Neural cell (in vitro differentiated cells): ENCODE data around the gene MAP1LC3B. TPM values are rescaled to one million over a fixed set of nuclear protein-coding genes. Genes with fewer than 3 reads are reported as not detected.

ENCODE experiments used
- H2AFZ ChIP-seq: fragments of 200-600, 300-800 bp; sonication (generic), shearing (Covaris generic); 2 replicates; pipeline ENCODE4 v1.6.0; 2014; ENCODE audit warnings: low read depth, mild to moderate bottlenecking, antibody characterized with exemption, low read length, moderate library complexity
- H3F3A ChIP-seq: fragments of 200-600 bp; shearing (Covaris generic); 2 replicates; pipeline ENCODE4 v1.6.1; 2016; ENCODE audit warnings: mild to moderate bottlenecking, moderate library complexity, mixed read lengths, antibody characterized with exemption, low read length; ENCODE audit not compliant: insufficient read depth, poor library complexity, severe bottlenecking
- H3K27ac ChIP-seq: fragments of 200-600, 300-800 bp; sonication (generic), shearing (Covaris generic); 2 replicates; pipeline ENCODE4 v1.5.1; 2014; ENCODE audit warnings: mild to moderate bottlenecking, low read length, moderate library complexity
- H3K27me3 ChIP-seq: fragments of 300-800, 200-600 bp; sonication (generic), shearing (Covaris generic); 2 replicates; pipeline ENCODE4 v1.6.0; 2014; ENCODE audit warnings: mild to moderate bottlenecking, low read depth, low read length, moderate library complexity; ENCODE audit not compliant: insufficient read depth
- H3K36me3 ChIP-seq: fragments of 300-800, 200-600 bp; sonication (generic), shearing (Covaris generic); 2 replicates; pipeline ENCODE4 v1.5.1; 2014; ENCODE audit warnings: mild to moderate bottlenecking, antibody characterized with exemption, low read length, moderate library complexity; ENCODE audit not compliant: insufficient read depth
- H3K4me2 ChIP-seq: fragments of 300-800, 200-600 bp; sonication (generic), shearing (Covaris generic); 2 replicates; pipeline ENCODE4 v1.6.0; 2014; ENCODE audit warnings: mild to moderate bottlenecking, low read length
- H3K4me3 ChIP-seq: fragments of 300-800, 200-600 bp; sonication (generic), shearing (Covaris generic); 2 replicates; pipeline ENCODE4 v1.5.1; 2014; ENCODE audit warnings: mild to moderate bottlenecking, low read length, moderate library complexity
- H3K79me2 ChIP-seq: fragments of 200-600 bp; shearing (Covaris generic); replicated peaks from 2 replicates; pipeline ENCODE4 v1.6.0; 2014; ENCODE audit warnings: mild to moderate bottlenecking, low read length, moderate library complexity; ENCODE audit not compliant: insufficient read depth
- H3K9ac ChIP-seq: fragments of 300-800, 200-600 bp; sonication (generic), shearing (Covaris generic); 2 replicates; pipeline ENCODE4 v1.6.1; 2016; ENCODE audit warnings: mild to moderate bottlenecking, low read length, mixed read lengths
- H3K9me2 ChIP-seq: fragments of 200-600 bp; shearing (Covaris generic); 2 replicates; pipeline ENCODE4 v1.6.1; 2016; ENCODE audit warnings: mild to moderate bottlenecking, low read length, mixed read lengths; ENCODE audit not compliant: insufficient read depth
- H3K9me3 ChIP-seq: fragments of 200-600, 300-800 bp; sonication (generic), shearing (Covaris generic); 2 replicates; pipeline ENCODE4 v1.6.1; 2016; ENCODE audit warnings: mild to moderate bottlenecking, mixed run types, low read length, moderate library complexity, mixed read lengths
- H4K20me1 ChIP-seq: fragments of 200-600 bp; shearing (Covaris generic); 2 replicates; pipeline ENCODE4 v1.6.1; 2016; ENCODE audit warnings: mild to moderate bottlenecking, mixed run types; ENCODE audit not compliant: insufficient read depth
- EP300 ChIP-seq: fragments of 450-650 bp; conservative IDR thresholded peaks from 2 replicates; pipeline ENCODE4 v1.6.1; 2014; ENCODE audit warnings: antibody characterized with exemption, mild to moderate bottlenecking, moderate library complexity; ENCODE audit not compliant: poor library complexity, severe bottlenecking
- EZH2 ChIP-seq: fragments of 200-600, 300-800 bp; shearing (Covaris generic), sonication (generic); IDR thresholded peaks from 2 replicates; pipeline ENCODE4 v1.6.1; 2014; ENCODE audit warnings: antibody characterized with exemption, low read length, borderline replicate concordance, mild to moderate bottlenecking; ENCODE audit not compliant: insufficient read depth, poor library complexity, severe bottlenecking
- MXI1 ChIP-seq: fragments of 450-650 bp; conservative IDR thresholded peaks from 2 replicates; pipeline ENCODE4 v1.6.1; 2014; ENCODE audit warnings: antibody characterized with exemption, mild to moderate bottlenecking; ENCODE audit not compliant: poor library complexity, severe bottlenecking
- POLR2AphosphoS5 ChIP-seq: IDR thresholded peaks from 2 replicates; pipeline ENCODE4 v1.6.1; 2012
- RAD21 ChIP-seq: fragments of 450-650 bp; conservative IDR thresholded peaks from 2 replicates; pipeline ENCODE4 v1.6.1; 2014; ENCODE audit warnings: antibody characterized with exemption, mild to moderate bottlenecking, moderate library complexity
- SMC3 ChIP-seq: fragments of 450-650 bp; conservative IDR thresholded peaks from 2 replicates; pipeline ENCODE4 v1.6.1; 2014; ENCODE audit warnings: antibody characterized with exemption, mild to moderate bottlenecking, moderate library complexity; ENCODE audit not compliant: poor library complexity
- TAF1 ChIP-seq: IDR thresholded peaks from 2 replicates; pipeline ENCODE4 v1.6.1; 2012; ENCODE audit warnings: low read depth
- polyA plus RNA-seq: library from polyadenylated mRNA; depleted of rRNA; stranded (reverse); fragments of >200 nt; gene quantifications from 2 replicates; pipeline ENCODE4 v1.2.3, GENCODE V29; 2014
- TF ChIP-seq, protein P1 (sequence below): fragments of 450-650 bp; IDR thresholded peaks from 2 replicates; pipeline ENCODE4 v1.5.1; 2014; ENCODE audit warnings: antibody characterized with exemption, mild to moderate bottlenecking, moderate library complexity; ENCODE audit not compliant: poor library complexity, severe bottlenecking
- TF ChIP-seq, protein P2 (sequence below): IDR thresholded peaks from 2 replicates; pipeline ENCODE4 v1.6.1; 2012; ENCODE audit warnings: borderline replicate concordance

MAP1LC3B gene
- polyA plus RNA-seq, 1 donor from 2014 or later: 73.1 TPM

DNA sequence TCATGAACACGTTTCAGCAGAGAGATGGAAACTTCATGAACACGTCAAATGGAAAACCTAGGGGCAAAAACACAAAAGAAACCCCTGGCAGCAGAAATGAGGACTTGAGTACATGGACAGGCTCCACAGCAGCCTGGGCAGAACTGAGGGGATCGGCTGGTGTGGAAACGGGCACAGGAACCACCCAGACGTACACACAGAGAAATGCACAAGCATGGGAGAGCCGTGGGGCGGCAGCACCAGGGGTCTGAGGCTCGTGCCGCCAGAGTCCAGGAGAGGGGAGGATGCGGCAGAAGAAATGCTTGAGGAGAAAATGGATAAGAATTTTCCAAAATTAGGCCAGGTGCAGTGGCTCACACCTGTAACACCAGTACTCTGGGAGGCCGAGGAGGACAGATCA, 30.0 kb downstream of the MAP1LC3B start:
- Histone ChIP-seq H3K9me3 (no peaks in the 10 kb centered on the region), H3K27me3 (no peaks in the 10 kb centered on the region)
- no peak for TF ChIP-seq EP300
- TF ChIP-seq SMC3: no peak
- no peak for TF ChIP-seq MXI1
- TF ChIP-seq, protein P1, sequence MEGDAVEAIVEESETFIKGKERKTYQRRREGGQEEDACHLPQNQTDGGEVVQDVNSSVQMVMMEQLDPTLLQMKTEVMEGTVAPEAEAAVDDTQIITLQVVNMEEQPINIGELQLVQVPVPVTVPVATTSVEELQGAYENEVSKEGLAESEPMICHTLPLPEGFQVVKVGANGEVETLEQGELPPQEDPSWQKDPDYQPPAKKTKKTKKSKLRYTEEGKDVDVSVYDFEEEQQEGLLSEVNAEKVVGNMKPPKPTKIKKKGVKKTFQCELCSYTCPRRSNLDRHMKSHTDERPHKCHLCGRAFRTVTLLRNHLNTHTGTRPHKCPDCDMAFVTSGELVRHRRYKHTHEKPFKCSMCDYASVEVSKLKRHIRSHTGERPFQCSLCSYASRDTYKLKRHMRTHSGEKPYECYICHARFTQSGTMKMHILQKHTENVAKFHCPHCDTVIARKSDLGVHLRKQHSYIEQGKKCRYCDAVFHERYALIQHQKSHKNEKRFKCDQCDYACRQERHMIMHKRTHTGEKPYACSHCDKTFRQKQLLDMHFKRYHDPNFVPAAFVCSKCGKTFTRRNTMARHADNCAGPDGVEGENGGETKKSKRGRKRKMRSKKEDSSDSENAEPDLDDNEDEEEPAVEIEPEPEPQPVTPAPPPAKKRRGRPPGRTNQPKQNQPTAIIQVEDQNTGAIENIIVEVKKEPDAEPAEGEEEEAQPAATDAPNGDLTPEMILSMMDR: no peak
- no peak for TF ChIP-seq TAF1
- no peak for TF ChIP-seq POLR2AphosphoS5
- TF ChIP-seq, protein P2, sequence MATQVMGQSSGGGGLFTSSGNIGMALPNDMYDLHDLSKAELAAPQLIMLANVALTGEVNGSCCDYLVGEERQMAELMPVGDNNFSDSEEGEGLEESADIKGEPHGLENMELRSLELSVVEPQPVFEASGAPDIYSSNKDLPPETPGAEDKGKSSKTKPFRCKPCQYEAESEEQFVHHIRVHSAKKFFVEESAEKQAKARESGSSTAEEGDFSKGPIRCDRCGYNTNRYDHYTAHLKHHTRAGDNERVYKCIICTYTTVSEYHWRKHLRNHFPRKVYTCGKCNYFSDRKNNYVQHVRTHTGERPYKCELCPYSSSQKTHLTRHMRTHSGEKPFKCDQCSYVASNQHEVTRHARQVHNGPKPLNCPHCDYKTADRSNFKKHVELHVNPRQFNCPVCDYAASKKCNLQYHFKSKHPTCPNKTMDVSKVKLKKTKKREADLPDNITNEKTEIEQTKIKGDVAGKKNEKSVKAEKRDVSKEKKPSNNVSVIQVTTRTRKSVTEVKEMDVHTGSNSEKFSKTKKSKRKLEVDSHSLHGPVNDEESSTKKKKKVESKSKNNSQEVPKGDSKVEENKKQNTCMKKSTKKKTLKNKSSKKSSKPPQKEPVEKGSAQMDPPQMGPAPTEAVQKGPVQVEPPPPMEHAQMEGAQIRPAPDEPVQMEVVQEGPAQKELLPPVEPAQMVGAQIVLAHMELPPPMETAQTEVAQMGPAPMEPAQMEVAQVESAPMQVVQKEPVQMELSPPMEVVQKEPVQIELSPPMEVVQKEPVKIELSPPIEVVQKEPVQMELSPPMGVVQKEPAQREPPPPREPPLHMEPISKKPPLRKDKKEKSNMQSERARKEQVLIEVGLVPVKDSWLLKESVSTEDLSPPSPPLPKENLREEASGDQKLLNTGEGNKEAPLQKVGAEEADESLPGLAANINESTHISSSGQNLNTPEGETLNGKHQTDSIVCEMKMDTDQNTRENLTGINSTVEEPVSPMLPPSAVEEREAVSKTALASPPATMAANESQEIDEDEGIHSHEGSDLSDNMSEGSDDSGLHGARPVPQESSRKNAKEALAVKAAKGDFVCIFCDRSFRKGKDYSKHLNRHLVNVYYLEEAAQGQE: no peak
- no peak for TF ChIP-seq EZH2
- no peak for TF ChIP-seq RAD21

DNA sequence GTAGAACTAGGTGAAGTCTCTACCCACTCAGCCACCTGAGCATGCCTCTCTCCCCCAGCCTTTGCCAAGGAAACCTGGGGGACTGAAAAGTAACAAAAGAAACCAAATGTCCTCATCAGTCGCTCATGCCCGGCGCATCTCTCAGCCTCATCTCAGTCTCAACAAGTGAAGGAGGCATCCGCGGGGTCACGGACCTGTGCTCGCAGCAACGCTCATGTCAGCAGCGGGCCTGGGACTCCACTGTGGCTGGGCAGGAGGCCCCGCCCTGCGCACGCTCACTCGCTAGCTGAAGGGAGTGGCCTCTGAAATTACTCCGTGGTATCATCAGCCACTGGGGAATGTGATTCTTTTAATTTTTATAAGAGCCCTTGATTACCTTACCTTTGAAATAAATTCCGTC, 31.3 kb downstream of the MAP1LC3B start:
- H3K36me3 ChIP-seq: no peaks in the 10 kb centered on the region

More for the DNA sequence above, 30.0 kb downstream of the MAP1LC3B start:
- Histone ChIP-seq H3K9me2 (no peaks in the 10 kb centered on the region), H2AFZ (no peak overlapping the region), H3K36me3 (no peaks in the 10 kb centered on the region), H3K4me3 (no peak overlapping the region), H3K9ac (no peak overlapping the region), H3F3A (no peaks in the 10 kb centered on the region), H4K20me1 (no peaks in the 10 kb centered on the region), H3K4me2 (no peak overlapping the region), H3K27ac (no peak overlapping the region), H3K79me2 (no peaks in the 10 kb centered on the region)

DNA sequence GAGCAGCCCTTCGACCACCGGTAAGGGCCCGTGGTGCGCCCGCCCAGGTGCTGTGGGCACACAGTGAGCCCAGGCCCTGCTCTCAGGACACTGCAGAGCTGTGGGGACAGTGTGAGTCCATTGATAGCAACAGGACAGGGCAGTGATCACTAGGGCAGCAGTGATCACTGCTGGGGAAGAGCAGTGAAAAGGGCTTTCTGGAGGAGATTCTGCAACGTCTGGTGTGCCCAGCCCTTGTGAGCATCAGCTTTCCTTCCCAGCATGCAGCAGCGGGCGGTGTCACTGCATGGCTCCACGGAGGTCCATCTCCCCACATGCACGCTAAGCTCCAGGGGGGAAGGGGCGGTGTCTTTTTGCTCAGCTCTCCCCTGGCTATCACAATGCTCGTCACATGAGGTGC, 32.1 kb downstream of the MAP1LC3B start:
- H3K9me3 ChIP-seq: no peaks in the 10 kb centered on the region
- H3K79me2 ChIP-seq: no peaks in the 10 kb centered on the region
- no peak overlapping the region for H3K4me3 ChIP-seq
- H3K9ac ChIP-seq: no peak overlapping the region
- H3K4me2 ChIP-seq: no peak overlapping the region
- H2AFZ ChIP-seq: no peak overlapping the region
- H4K20me1 ChIP-seq: no peaks in the 10 kb centered on the region
- no peak for TF ChIP-seq SMC3
- no peak for TF ChIP-seq POLR2AphosphoS5
- no peaks in the 10 kb centered on the region for H3K27me3 ChIP-seq
- no peaks in the 10 kb centered on the region for H3K36me3 ChIP-seq
- no peaks in the 10 kb centered on the region for H3F3A ChIP-seq
- no peaks in the 10 kb centered on the region for H3K9me2 ChIP-seq
- H3K27ac ChIP-seq: no peak overlapping the region

More for the DNA sequence above, 31.3 kb downstream of the MAP1LC3B start:
- H3K9ac ChIP-seq: no peak overlapping the region
- no peaks in the 10 kb centered on the region for H3K9me2 ChIP-seq
- H3K4me2 ChIP-seq: no peak overlapping the region
- TF ChIP-seq EZH2: no peak
- no peaks in the 10 kb centered on the region for H4K20me1 ChIP-seq
- H3F3A ChIP-seq: no peaks in the 10 kb centered on the region
- no peak overlapping the region for H2AFZ ChIP-seq
- H3K79me2 ChIP-seq: no peaks in the 10 kb centered on the region
- H3K9me3 ChIP-seq: no peaks in the 10 kb centered on the region
- H3K27me3 ChIP-seq: no peaks in the 10 kb centered on the region
- H3K27ac ChIP-seq: no peak overlapping the region
- H3K4me3 ChIP-seq: no peak overlapping the region
